SJSA1 (cell line): Measurements from ENCODE around the gene DTD2. TPM values are rescaled to one million over a fixed set of nuclear protein-coding genes. Genes with fewer than 3 reads are reported as not detected.

ENCODE experiments used
- DNase-seq, 2 experiments: peaks; one replicate each; pipeline ENCODE4 v3.0.0-alpha.2; 2015 to 2020; ENCODE audit warnings: low spot score in 2 of 2, low read depth in 1 of 2
- H3K27ac ChIP-seq: fragments of 250-450 bp; sonication (Bioruptor Pico); 2 replicates; pipeline ENCODE4 v1.5.1; 2020; ENCODE audit warnings: mild to moderate bottlenecking, moderate library complexity
- H3K27me3 ChIP-seq: fragments of 250-450 bp; sonication (Bioruptor Pico); replicated peaks from 2 replicates; pipeline ENCODE4 v1.5.1; 2020; ENCODE audit warnings: mild to moderate bottlenecking, moderate library complexity
- H3K36me3 ChIP-seq: fragments of 250-450 bp; sonication (Bioruptor Pico); 2 replicates; pipeline ENCODE4 v1.5.1; 2020; ENCODE audit warnings: mild to moderate bottlenecking
- H3K4me1 ChIP-seq: fragments of 250-450 bp; sonication (Bioruptor Pico); replicated peaks from 2 replicates; pipeline ENCODE4 v1.6.1; 2021; ENCODE audit warnings: mild to moderate bottlenecking
- H3K4me3 ChIP-seq: fragments of 250-450 bp; sonication (Bioruptor Pico); 2 replicates; pipeline ENCODE4 v1.5.1; 2020; ENCODE audit warnings: mild to moderate bottlenecking
- H3K9me3 ChIP-seq: fragments of 250-450 bp; sonication (Bioruptor Pico); replicated peaks from 2 replicates; pipeline ENCODE4 v1.5.1; 2020; ENCODE audit warnings: mild to moderate bottlenecking
- total RNA-seq: library from RNA; depleted of rRNA; stranded (reverse); fragments of >200 nt; shearing (Covaris generic); gene quantifications from 2 replicates; pipeline ENCODE4 v1.2.3, GENCODE V29; 2014; rRNA removed

DTD2 gene
- total RNA-seq, 1 experiment from 2014 or later = 30.4 TPM

GRCh38 chr14:31410048-31410650 is 47.2 kb downstream of the DTD2 start:
- H3K9me3 ChIP-seq = no peaks in the 10 kb centered on the region
- no peak overlapping the region for H3K27ac ChIP-seq
- DNase-seq = no peak
- no peaks in the 10 kb centered on the region for H3K27me3 ChIP-seq
- peaks cover 18% of the 10 kb centered on the region for H3K4me1 ChIP-seq
- no peak overlapping the region for H3K4me3 ChIP-seq
- H3K36me3 ChIP-seq = no peaks in the 10 kb centered on the region

- Histone ChIP-seq H3K27me3 (no peaks in the 10 kb centered on the region), H3K4me1 (peaks cover 4% of the 10 kb centered on the region; the same call in 1 of the 2 replicates), H3K36me3 (no peaks in the 10 kb centered on the region), H3K4me3 (no peak overlapping the region), H3K9me3 (no peaks in the 10 kb centered on the region), H3K27ac (no peak overlapping the region)
- no peak for DNase-seq
These were observed 48.9 kb downstream of the DTD2 start for GRCh38 chr14:31408421-31408820.

DNA sequence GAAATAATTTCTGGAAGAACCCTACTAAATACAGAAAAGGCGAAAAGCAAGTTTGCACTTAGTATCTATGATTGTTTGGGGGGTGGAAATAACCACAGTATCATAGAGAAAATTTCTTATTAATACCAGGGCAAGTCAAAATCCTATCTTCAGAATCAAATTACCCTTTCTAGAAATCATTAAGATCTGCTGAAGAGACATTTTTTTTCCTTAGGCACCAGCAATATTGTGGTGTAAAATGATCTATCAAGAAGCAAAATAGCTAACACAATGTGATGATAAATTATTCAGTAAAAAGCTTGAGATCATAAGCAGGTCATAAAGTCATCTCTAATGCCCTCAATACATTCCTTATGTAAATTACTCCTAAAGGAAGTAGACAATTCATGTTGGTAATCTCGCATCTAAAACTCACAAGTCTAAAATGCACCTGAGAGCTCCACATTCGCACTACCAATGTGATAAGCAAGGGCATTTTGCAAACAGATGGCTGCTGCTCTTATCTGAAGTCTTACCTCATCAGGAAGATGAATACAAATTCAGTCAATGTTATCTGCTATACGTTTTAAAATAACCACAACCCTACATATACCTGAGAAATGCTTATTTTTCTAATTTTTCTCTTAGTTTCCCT is 51.6 kb downstream of the DTD2 start:
- H3K27me3 ChIP-seq = no peaks in the 10 kb centered on the region
- no peak overlapping the region for H3K4me3 ChIP-seq
- no peak overlapping the region for H3K27ac ChIP-seq
- no peaks in the 10 kb centered on the region for H3K9me3 ChIP-seq
- peaks cover 7% of the 10 kb centered on the region; the same call in 1 of the 2 replicates for H3K36me3 ChIP-seq
- no peak for DNase-seq
- H3K4me1 ChIP-seq = no peaks in the 10 kb centered on the region

DNA sequence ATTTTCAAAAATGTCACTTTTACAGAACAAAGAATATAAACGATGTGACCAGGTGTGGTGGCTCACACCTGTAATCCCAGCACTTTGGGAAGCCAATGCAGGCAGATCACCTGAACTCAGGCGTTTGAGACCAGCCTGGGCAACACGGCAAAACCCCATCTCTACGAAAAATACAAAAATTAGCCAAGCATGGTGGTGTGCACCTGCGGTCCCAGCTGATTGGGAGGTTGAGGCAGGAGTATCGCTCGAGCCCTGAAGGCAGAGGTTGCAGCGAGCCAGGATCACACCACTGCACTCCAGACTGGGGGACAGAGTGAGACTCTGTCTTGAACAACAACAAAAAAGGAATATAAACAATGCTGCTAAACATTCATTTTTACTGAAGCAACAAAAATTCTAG is 52.2 kb downstream of the DTD2 start:
- Histone ChIP-seq H3K4me1 (no peaks in the 10 kb centered on the region), H3K27me3 (no peaks in the 10 kb centered on the region), H3K9me3 (no peaks in the 10 kb centered on the region), H3K36me3 (peaks cover 8% of the 10 kb centered on the region; the same call in 1 of the 2 replicates), H3K4me3 (no peak overlapping the region), H3K27ac (no peak overlapping the region)
- no peak for DNase-seq

DNA sequence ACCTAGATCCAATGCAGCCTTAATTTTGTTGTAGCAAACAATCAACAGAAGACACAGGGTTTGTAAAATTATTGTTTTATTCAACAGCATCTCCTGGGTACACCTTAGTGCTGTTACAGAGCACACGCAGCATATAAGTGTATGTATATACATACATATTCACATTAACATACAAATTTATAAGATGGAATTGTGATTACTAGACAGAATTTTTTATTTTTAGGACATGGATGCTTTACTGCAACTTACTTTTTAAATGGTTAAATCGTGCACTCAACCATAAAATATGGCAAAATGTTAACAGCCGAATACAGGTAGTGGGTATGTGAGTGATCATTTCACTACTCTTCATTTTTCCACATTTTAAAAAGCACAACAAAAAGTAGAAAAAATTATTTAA is 53.6 kb downstream of the DTD2 start:
- Histone ChIP-seq H3K4me3 (no peak overlapping the region), H3K36me3 (peaks cover 15% of the 10 kb centered on the region; the same call in 1 of the 2 replicates), H3K9me3 (no peaks in the 10 kb centered on the region), H3K27ac (no peak overlapping the region), H3K4me1 (no peaks in the 10 kb centered on the region), H3K27me3 (no peaks in the 10 kb centered on the region)
- DNase-seq = no peak

DNA sequence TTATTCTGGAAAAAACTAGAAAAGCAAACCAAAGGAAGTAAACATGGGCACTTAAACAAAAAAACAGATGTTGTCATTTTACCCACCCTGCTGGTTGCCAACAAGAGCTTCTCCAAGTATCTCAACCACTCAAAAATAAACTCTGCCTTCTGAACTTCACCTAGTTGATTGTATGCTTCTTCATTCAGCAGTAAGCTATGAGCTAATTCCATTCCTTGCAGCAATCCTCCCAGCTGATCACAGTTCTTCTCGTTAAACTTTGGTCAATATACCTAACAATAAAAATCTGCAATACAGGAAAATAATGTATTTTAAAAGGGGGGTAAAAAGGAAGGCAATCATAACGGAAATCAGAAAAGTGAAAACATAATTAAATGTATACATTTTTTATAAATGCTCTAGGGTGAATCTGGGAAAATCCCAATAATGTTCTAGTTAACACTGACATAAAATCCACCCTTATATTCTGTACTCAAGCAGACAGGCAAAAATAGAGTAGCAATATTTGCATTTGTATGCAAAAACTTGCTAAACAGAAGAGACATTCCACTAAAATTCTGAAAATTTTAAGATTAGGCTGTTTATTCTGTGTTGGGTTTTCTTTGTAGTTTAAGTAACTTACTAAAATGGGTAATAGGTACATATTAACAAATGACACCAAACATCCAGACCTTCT is 54.4 kb downstream of the DTD2 start:
- H3K27ac ChIP-seq = no peak overlapping the region
- no peaks in the 10 kb centered on the region for H3K27me3 ChIP-seq
- peaks cover 23% of the 10 kb centered on the region for H3K36me3 ChIP-seq
- no peak overlapping the region for H3K4me3 ChIP-seq
- no peaks in the 10 kb centered on the region for H3K9me3 ChIP-seq
- no peak for DNase-seq
- H3K4me1 ChIP-seq = no peaks in the 10 kb centered on the region

DNA sequence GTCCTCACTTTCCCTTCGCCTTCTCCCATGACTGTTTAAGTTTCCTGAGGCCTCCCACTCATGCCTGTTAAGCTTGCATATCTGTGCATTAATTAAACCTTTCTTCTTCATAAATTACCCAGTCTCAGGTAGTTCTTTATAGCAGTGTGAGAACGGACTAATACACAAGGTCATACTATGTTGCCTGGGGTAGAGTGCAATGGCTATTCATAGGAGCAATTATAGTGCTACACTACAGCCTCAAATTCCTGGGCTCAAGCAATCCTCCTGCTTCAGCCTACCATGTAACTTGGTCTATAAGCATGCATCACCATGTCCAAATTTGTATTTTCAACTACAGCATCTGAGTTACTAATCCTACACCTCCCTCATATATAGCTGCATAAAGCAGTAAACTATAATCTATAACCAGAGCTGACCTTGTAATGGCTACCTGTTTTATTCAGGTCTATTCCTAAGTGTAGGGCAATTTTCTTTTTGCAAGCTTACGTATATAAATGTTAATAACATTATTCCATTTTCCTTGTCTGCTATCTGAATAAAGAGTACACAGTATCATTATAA is 55.9 kb downstream of the DTD2 start:
- H3K4me1 ChIP-seq = no peaks in the 10 kb centered on the region
- no peak for DNase-seq
- no peak overlapping the region for H3K4me3 ChIP-seq
- no peaks in the 10 kb centered on the region for H3K27me3 ChIP-seq
- H3K9me3 ChIP-seq = no peaks in the 10 kb centered on the region
- peaks cover 28% of the 10 kb centered on the region for H3K36me3 ChIP-seq
- H3K27ac ChIP-seq = no peak overlapping the region

DNA sequence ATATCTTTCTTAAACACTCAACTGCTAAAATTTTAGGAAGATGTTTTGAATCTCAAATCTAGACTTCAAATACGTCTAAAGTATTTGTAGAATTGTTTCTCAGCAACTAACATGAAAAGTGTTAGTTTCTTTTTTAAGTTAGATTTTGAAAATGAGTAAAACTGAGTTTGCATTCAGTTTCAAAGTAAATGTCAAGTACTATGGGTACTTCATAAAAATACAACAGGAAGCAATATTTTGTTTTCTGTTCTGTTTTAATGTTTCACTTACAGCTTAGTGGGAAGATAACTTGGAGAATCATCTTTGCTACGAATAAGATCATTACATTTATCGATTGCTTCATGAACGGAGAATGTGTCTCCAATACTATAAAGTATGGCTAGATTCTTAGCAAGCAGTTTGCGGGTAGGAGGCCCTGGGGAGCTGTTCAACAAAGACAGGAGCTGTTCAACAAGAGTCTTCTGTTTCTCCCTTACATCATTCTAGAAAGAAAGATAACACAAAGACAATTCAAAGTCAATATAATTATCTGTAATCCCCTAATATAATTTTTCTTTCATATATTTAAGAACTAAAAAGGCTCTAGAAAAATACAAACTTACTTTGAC is 57.2 kb downstream of the DTD2 start:
- H3K9me3 ChIP-seq = no peaks in the 10 kb centered on the region
- H3K36me3 ChIP-seq = peaks cover 39% of the 10 kb centered on the region
- no peak for DNase-seq
- no peak overlapping the region for H3K4me3 ChIP-seq
- no peak overlapping the region for H3K27ac ChIP-seq
- H3K4me1 ChIP-seq = no peaks in the 10 kb centered on the region
- H3K27me3 ChIP-seq = no peaks in the 10 kb centered on the region

Other genes with a start within 250 kb of the DTD2 start
- 130 and 140 TPM in 2 replicates for gene HECTD1, start 249.7 kb downstream of the DTD2 start, total RNA-seq
- gene HEATR5A, start 37.0 kb downstream of the DTD2 start, total RNA-seq = 23.4 and 24.5 TPM in 2 replicates
- not detected in 2 replicates for gene GPR33, start 30.5 kb upstream of the DTD2 start, total RNA-seq
- 7.5 and 9.7 TPM in 2 replicates for gene NUBPL, start 103.9 kb upstream of the DTD2 start, total RNA-seq